Hepatocyte (in vitro differentiated cells): ENCODE measurements around the gene DPY19L1. TPM values are rescaled to one million over a fixed set of nuclear protein-coding genes. Genes with fewer than 3 reads are reported as not detected.
"Not testable (repeated sequence)": the region's sequence is repeated elsewhere in the genome, so short reads cannot be mapped to it uniquely, and the experiment has no call there.

Experiments
- DNase-seq: peaks from one replicate; pipeline ENCODE4 v3.0.0-alpha.2; 2016; ENCODE audit warnings: low spot score
- H2AFZ ChIP-seq: fragments of 200-600 bp; sonication (generic); 2 replicates; pipeline ENCODE4 v1.6.0; 2016; ENCODE audit warnings: antibody characterized with exemption, mild to moderate bottlenecking
- H3K27ac ChIP-seq: fragments of 200-600 bp; sonication (generic); 2 replicates; pipeline ENCODE4 v1.5.1; 2016; ENCODE audit warnings: mild to moderate bottlenecking
- H3K27me3 ChIP-seq: fragments of 200-600 bp; sonication (generic); 2 replicates; pipeline ENCODE4 v1.6.1; 2016
- H3K36me3 ChIP-seq: fragments of 200-600 bp; sonication (generic); replicated peaks from 2 replicates; pipeline ENCODE4 v1.5.1; 2016; ENCODE audit warnings: low read depth; ENCODE audit not compliant: insufficient read depth
- H3K4me1 ChIP-seq: fragments of 200-600 bp; sonication (generic); 2 replicates; pipeline ENCODE4 v1.5.1; 2016; ENCODE audit warnings: mild to moderate bottlenecking, moderate library complexity; ENCODE audit not compliant: insufficient read depth
- H3K4me2 ChIP-seq: fragments of 200-600 bp; sonication (generic); 2 replicates; pipeline ENCODE4 v1.6.0; 2016
- H3K4me3 ChIP-seq: fragments of 200-600 bp; sonication (generic); 2 replicates; pipeline ENCODE4 v1.5.1; 2016; ENCODE audit warnings: mild to moderate bottlenecking
- H3K79me2 ChIP-seq: fragments of 200-600 bp; sonication (generic); 2 replicates; pipeline ENCODE4 v1.6.0; 2017; ENCODE audit warnings: mild to moderate bottlenecking
- H3K9me2 ChIP-seq: fragments of 200-600 bp; sonication (generic); replicated peaks from 2 replicates; pipeline ENCODE4 v1.6.0; 2017; ENCODE audit warnings: mild to moderate bottlenecking; ENCODE audit not compliant: insufficient read depth
- H3K9me3 ChIP-seq: fragments of 200-600 bp; sonication (generic); 2 replicates; pipeline ENCODE4 v1.5.1; 2016; ENCODE audit warnings: low read depth, mild to moderate bottlenecking
- H4K20me1 ChIP-seq: fragments of 200-600 bp; sonication (generic); 2 replicates; pipeline ENCODE4 v1.6.0; 2016; ENCODE audit warnings: mild to moderate bottlenecking; ENCODE audit not compliant: insufficient read depth, poor library complexity, severe bottlenecking
- CTCF ChIP-seq: fragments of 200-600 bp; sonication (generic); IDR thresholded peaks from 2 replicates; pipeline ENCODE4 v1.5.1; 2016; ENCODE audit warnings: antibody characterized with exemption, mild to moderate bottlenecking; ENCODE audit not compliant: poor library complexity
- EZH2 ChIP-seq: fragments of 200-600 bp; sonication (generic); IDR thresholded peaks from 2 replicates; pipeline ENCODE4 v1.6.1; 2016; ENCODE audit warnings: antibody characterized with exemption, mild to moderate bottlenecking, borderline replicate concordance
- EZH2phosphoT487 ChIP-seq: fragments of 200-600 bp; sonication (generic); IDR thresholded peaks from one replicate; pipeline ENCODE4 v1.6.1; 2018; ENCODE audit warnings: antibody characterized with exemption, mild to moderate bottlenecking, low read depth, moderate library complexity; ENCODE audit not compliant: unreplicated experiment, severe bottlenecking
- WGBS: methylation state at CpG from one replicate; pipeline ENCODE4 v1.1.6; 2016; ENCODE audit warnings: low lambda C conversion rate; ENCODE audit errors: missing lambda C conversion rate; 5-methylcytosine and 5-hydroxymethylcytosine counted together
- polyA plus RNA-seq: library from polyadenylated mRNA; unstranded; fragments of >200 nt; fragmentation: Nextera tagmentation; extraction: Ambion mirVana; gene quantifications from 2 replicates; pipeline ENCODE4 v1.2.1, GENCODE V29; 2016
- total RNA-seq: library from RNA; depleted of rRNA; stranded (reverse); fragments of >200 nt; gene quantifications from 2 replicates; pipeline ENCODE4 v1.2.3, GENCODE V29; 2014

Gene DPY19L1
- total and polyA plus RNA-seq, 2 experiments from 2014 or later = 7.6 to 16.7 TPM

GRCh38 chr7:34982371-34983019, 54.8 kb downstream of the DPY19L1 start:
- Histone ChIP-seq H3K4me2 (no peak overlapping the region), H3K9me2 (no peaks in the 10 kb centered on the region), H4K20me1 (no peaks in the 10 kb centered on the region), H3K4me3 (no peak overlapping the region), H3K79me2 (no peaks in the 10 kb centered on the region), H2AFZ (no peak overlapping the region), H3K4me1 (no peaks in the 10 kb centered on the region), H3K27me3 (no peaks in the 10 kb centered on the region), H3K36me3 (no peaks in the 10 kb centered on the region), H3K9me3 (no peaks in the 10 kb centered on the region), H3K27ac (no peak overlapping the region)
- DNase-seq = no peak
- TF ChIP-seq CTCF (no peak), EZH2phosphoT487 (no peak), EZH2 (no peak)
- 81% methylated on average over 3 of the region's 3 CpGs for WGBS

GRCh38 chr7:34979124-34979523, 58.2 kb downstream of the DPY19L1 start:
- whole genome bisulfite sequencing = 100% methylated on average over 2 of the region's 2 CpGs
- H3K4me3 ChIP-seq, H3K27me3 ChIP-seq, DNase-seq, H3K9me2 ChIP-seq, H3K36me3 ChIP-seq, H3K27ac ChIP-seq, H3K9me3 ChIP-seq, H4K20me1 ChIP-seq, H3K79me2 ChIP-seq, H3K4me1 ChIP-seq, H2AFZ ChIP-seq, H3K4me2 ChIP-seq: not testable (repeated sequence)

DNA sequence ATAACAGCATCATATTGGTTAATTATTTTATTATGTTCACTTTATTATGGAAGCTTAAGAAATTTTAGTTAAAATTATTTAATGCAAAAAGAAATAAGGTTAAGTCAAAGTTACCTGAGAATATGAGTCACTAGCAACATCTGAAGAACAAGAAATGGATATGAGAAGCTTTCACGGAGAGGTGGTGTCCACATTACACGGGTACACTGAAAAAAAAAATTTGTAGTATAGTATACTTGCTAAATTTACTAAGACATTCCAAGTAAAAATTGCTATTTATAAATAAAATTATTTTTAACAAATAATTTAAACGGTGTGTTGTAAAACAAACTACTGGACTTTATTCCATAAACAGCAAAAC, 63.9 kb downstream of the DPY19L1 start:
- Histone ChIP-seq H3K36me3 (no peaks in the 10 kb centered on the region), H3K27me3 (no peaks in the 10 kb centered on the region), H3K9me3 (no peaks in the 10 kb centered on the region), H2AFZ (no peak overlapping the region), H3K27ac (no peak overlapping the region), H4K20me1 (no peaks in the 10 kb centered on the region), H3K9me2 (no peaks in the 10 kb centered on the region), H3K79me2 (no peaks in the 10 kb centered on the region), H3K4me2 (no peak overlapping the region), H3K4me1 (no peaks in the 10 kb centered on the region), H3K4me3 (no peak overlapping the region)
- DNase-seq = no peak
- TF ChIP-seq CTCF = no peak
- no peak for TF ChIP-seq EZH2phosphoT487
- no peak for TF ChIP-seq EZH2
- WGBS = over 99% methylated on average over 3 of the region's 3 CpGs

- H3K9me3 ChIP-seq, H3K4me2 ChIP-seq, DNase-seq, H3K4me3 ChIP-seq, H3K9me2 ChIP-seq, H3K27ac ChIP-seq, H2AFZ ChIP-seq, H4K20me1 ChIP-seq, H3K4me1 ChIP-seq, H3K36me3 ChIP-seq, H3K79me2 ChIP-seq, H3K27me3 ChIP-seq: not testable (repeated sequence)
- 85% methylated on average over 1 of the region's 1 CpG for WGBS
These were observed 64.4 kb downstream of the DPY19L1 start for GRCh38 chr7:34972739-34973399.

- not testable (repeated sequence) for H3K27me3 ChIP-seq, H3K79me2 ChIP-seq, H3K9me3 ChIP-seq, H2AFZ ChIP-seq, DNase-seq, H3K4me1 ChIP-seq, H3K9me2 ChIP-seq, H3K36me3 ChIP-seq, H3K4me3 ChIP-seq, H3K27ac ChIP-seq, H4K20me1 ChIP-seq, H3K4me2 ChIP-seq
- WGBS = no CpG with 5 or more reads among the region's 1 CpG
These were observed 69.5 kb downstream of the DPY19L1 start for GRCh38 chr7:34967818-34968217.

DNA sequence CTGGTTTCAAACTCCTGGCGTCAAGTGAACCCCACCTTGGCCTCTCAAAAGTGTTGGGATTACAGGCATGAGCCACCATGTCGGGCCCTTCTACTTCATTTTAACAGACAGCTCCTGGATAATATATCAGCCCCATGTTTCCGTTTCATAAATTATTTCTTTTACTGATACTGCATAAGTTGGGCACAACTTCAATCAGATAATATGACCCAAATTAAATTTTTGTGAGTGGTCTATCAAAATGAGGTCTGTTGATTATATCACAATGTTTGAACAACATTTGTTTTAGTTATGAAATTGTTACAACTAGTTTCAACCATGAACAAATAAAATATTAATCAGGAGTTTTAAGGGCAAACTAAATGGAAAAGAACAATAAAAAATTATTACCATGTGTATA, 70.8 kb downstream of the DPY19L1 start:
- H3K4me3 ChIP-seq, H3K4me1 ChIP-seq, H3K9me2 ChIP-seq, H2AFZ ChIP-seq, H3K79me2 ChIP-seq, H3K9me3 ChIP-seq, H3K27ac ChIP-seq, DNase-seq, H4K20me1 ChIP-seq, H3K27me3 ChIP-seq, H3K4me2 ChIP-seq, H3K36me3 ChIP-seq: not testable (repeated sequence)
- 96% methylated on average over 3 of the region's 3 CpGs for WGBS
